PC-3 (cell line): ENCODE measurements around the gene TMEM39A. TPM values are rescaled to one million over a fixed set of nuclear protein-coding genes. Genes with fewer than 3 reads are reported as not detected.

Source experiments
- ATAC-seq: fragments of 200-7000 bp; cut with Tn5 transposase; 2 replicates; pipeline ENCODE4 v1.9.1; 2020; ENCODE audit warnings: mild to moderate bottlenecking, moderate library complexity
- BruUV-seq: library from RNA; stranded (reverse); fragments of 400-500 nt; replicated peaks from 2 replicates; lab custom pipeline; 2021; lab: Mats Ljungman, UMichigan
- CTCF ChIA-PET: fragments of 300-600 bp; sonication (Branson Sonifier 250); formaldehyde crosslinking; loops from one replicate; lab custom pipeline; 2022; ENCODE audit warnings: antibody characterized with exemption; lab: Charles Lee
- POLR2A ChIA-PET: fragments of 300-600 bp; sonication (Branson Sonifier 250); formaldehyde crosslinking; loops from one replicate; lab custom pipeline; 2022; ENCODE audit warnings: antibody characterized with exemption; ENCODE audit not compliant: unreplicated experiment; lab: Charles Lee
- DNase-seq: peaks from one replicate; pipeline ENCODE4 v3.0.0-alpha.2; 2015
- H2AFZ ChIP-seq: fragments of 300-600 bp; sonication (generic); 2 replicates; pipeline ENCODE4 v1.6.0; 2016; ENCODE audit warnings: antibody characterized with exemption, low read length
- H3F3A ChIP-seq: fragments of 300-600 bp; sonication (generic); one replicate; pipeline ENCODE4 v1.6.0; 2017; ENCODE audit warnings: antibody characterized with exemption, low read length, control low read depth, mild to moderate bottlenecking; ENCODE audit not compliant: unreplicated experiment
- H3K27ac ChIP-seq: fragments of 300-600 bp; sonication (generic); 2 replicates; pipeline ENCODE4 v1.5.1; 2016; ENCODE audit warnings: mild to moderate bottlenecking, low read length
- H3K27me3 ChIP-seq: fragments of 300-600 bp; sonication (generic); 2 replicates; pipeline ENCODE4 v1.6.1; 2016; ENCODE audit warnings: low read length, mixed read lengths
- H3K36me3 ChIP-seq: fragments of 300-600 bp; sonication (generic); 2 replicates; pipeline ENCODE4 v1.6.1; 2016; ENCODE audit warnings: low read depth, mixed run types, low read length, mixed read lengths
- H3K4me1 ChIP-seq: fragments of 300-600 bp; sonication (generic); 2 replicates; pipeline ENCODE4 v1.5.1; 2016; ENCODE audit warnings: low read length; ENCODE audit not compliant: insufficient read depth
- H3K4me2 ChIP-seq: fragments of 300-600 bp; sonication (generic); 2 replicates; pipeline ENCODE4 v1.6.0; 2016; ENCODE audit warnings: low read length
- H3K4me3 ChIP-seq: fragments of 300-600 bp; sonication (generic); 2 replicates; pipeline ENCODE4 v1.5.1; 2016; ENCODE audit warnings: mild to moderate bottlenecking, low read length, mixed read lengths
- H3K79me2 ChIP-seq: fragments of 300-600 bp; sonication (generic); 2 replicates; pipeline ENCODE4 v1.6.1; 2017; ENCODE audit warnings: low read length, mixed read lengths
- H3K9ac ChIP-seq: fragments of 300-600 bp; sonication (generic); 2 replicates; pipeline ENCODE4 v1.6.0; 2016; ENCODE audit warnings: mild to moderate bottlenecking, low read length
- H3K9me2 ChIP-seq: fragments of 300-600 bp; sonication (generic); replicated peaks from 2 replicates; pipeline ENCODE4 v1.6.1; 2016; ENCODE audit warnings: mixed run types, low read length, mixed read lengths
- H3K9me3 ChIP-seq: fragments of 300-600 bp; sonication (generic); 2 replicates; pipeline ENCODE4 v1.6.1; 2016; ENCODE audit warnings: low read length, mixed read lengths
- H4K20me1 ChIP-seq: fragments of 300-600 bp; sonication (generic); 2 replicates; pipeline ENCODE4 v1.6.1; 2016; ENCODE audit warnings: low read length, mixed read lengths
- EZH2 ChIP-seq: fragments of 300-600 bp; sonication (generic); IDR thresholded peaks from one replicate; pipeline ENCODE4 v1.6.1; 2017; ENCODE audit warnings: antibody characterized with exemption, mild to moderate bottlenecking, low read length; ENCODE audit not compliant: unreplicated experiment
- EZH2phosphoT487 ChIP-seq: fragments of 300-600 bp; sonication (generic); IDR thresholded peaks from 2 replicates; pipeline ENCODE4 v1.6.1; 2018; ENCODE audit warnings: mild to moderate bottlenecking, antibody characterized with exemption, low read length, borderline replicate concordance
- intact Hi-C: fragments of 100-400 bp; cut with micrococcal nuclease; formaldehyde crosslinking; loops from 2 replicates; pipeline ENCODE4 v1.9.0; 2023
- total RNA-seq: library from RNA; depleted of rRNA; stranded (reverse); fragments of >200 nt; gene quantifications from 2 replicates; pipeline ENCODE4 v1.2.3, GENCODE V29; 2014
- TF ChIP-seq, protein P1 (sequence below): fragments of 300-600 bp; sonication (generic); conservative IDR thresholded peaks from 2 replicates; pipeline ENCODE4 v1.5.1; 2017; ENCODE audit warnings: antibody characterized with exemption, low read depth, mild to moderate bottlenecking, low read length

Gene TMEM39A
- total RNA-seq, 1 experiment from 2014 or later: 56.5 TPM

DNA sequence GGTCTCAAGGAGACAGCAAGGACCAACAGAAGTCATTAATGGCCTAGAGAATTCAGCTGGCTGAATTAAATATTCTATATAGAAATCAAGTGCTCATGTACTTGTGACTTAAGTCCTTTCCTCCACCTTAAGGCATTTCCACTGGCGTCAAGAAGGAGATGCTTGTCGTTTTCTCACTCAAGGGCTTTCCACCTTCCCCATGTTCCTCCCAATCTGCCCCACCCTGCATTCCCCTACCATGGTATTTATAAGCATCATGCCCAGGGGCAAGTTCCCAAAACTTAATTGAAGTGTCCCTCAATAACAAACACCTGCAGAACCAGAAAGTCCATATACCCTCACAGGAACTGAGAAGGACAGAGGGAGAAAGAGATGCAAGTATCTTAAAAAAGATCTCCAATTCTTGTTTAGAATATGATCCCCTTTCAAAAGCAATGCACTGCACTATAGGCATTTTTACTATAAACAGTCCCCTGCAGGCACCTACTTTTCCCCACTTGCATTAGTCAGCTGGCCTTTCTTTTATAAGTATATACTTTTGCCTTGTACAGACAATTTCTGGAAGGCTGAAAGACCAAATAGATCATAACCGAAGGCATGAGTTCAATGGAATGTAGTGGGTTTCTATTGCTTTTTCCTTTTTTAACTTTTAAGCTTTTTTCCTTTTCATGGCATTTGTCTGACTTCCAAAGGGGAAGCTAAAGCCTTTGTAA lies 29.6 kb downstream of the TMEM39A start:
- Histone ChIP-seq H3F3A (peaks cover 1% of the 10 kb centered on the region), H3K27ac (no peak overlapping the region), H3K27me3 (no peaks in the 10 kb centered on the region), H3K9me3 (0 out of 2 replicates have a peak, but pooled peaks cover 1% of the 10 kb centered on the region), H3K9me2 (no peaks in the 10 kb centered on the region), H3K4me1 (no peaks in the 10 kb centered on the region), H3K4me3 (no peak overlapping the region), H3K36me3 (peaks cover 82% of the 10 kb centered on the region), H2AFZ (no peak overlapping the region), H3K4me2 (no peak overlapping the region), H3K79me2 (no peaks in the 10 kb centered on the region), H3K9ac (no peak overlapping the region), H4K20me1 (no peaks in the 10 kb centered on the region)
- ATAC-seq (no peak), DNase-seq (no peak)
- intact Hi-C loops: no loop called here
- no TSS peak for BruUV-seq
- ChIA-PET CTCF (interaction anchor here (0.5 kb wide), 1 partner anchor 551 kb away, joined by 3 read pairs; no protein-coding TSS in a partner anchor), POLR2A (no interaction called here)
- no peak for TF ChIP-seq EZH2phosphoT487
- TF ChIP-seq, protein P1, sequence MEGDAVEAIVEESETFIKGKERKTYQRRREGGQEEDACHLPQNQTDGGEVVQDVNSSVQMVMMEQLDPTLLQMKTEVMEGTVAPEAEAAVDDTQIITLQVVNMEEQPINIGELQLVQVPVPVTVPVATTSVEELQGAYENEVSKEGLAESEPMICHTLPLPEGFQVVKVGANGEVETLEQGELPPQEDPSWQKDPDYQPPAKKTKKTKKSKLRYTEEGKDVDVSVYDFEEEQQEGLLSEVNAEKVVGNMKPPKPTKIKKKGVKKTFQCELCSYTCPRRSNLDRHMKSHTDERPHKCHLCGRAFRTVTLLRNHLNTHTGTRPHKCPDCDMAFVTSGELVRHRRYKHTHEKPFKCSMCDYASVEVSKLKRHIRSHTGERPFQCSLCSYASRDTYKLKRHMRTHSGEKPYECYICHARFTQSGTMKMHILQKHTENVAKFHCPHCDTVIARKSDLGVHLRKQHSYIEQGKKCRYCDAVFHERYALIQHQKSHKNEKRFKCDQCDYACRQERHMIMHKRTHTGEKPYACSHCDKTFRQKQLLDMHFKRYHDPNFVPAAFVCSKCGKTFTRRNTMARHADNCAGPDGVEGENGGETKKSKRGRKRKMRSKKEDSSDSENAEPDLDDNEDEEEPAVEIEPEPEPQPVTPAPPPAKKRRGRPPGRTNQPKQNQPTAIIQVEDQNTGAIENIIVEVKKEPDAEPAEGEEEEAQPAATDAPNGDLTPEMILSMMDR: no peak
- no peak for TF ChIP-seq EZH2

DNA sequence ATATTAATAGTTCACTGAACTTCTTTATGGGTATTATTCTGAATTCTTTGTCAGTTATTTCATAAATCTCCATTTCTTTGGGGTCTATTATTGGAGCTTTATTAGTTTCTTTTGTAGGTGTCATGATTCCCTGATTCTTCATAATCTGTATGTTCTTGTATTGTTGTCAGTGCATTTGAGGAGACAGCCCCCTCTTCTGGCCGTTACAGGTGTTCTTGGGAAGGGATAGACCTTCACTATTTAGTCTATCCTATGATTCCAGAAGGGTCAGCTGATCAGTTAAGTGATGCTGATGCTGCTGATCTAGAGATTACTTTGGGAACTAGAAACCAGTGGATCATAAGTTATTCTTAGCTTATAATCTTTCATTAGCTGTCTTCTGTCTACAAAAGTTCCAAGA lies 34.9 kb downstream of the TMEM39A start:
- no peaks in the 10 kb centered on the region for H4K20me1 ChIP-seq
- DNase-seq (no peak), ATAC-seq (no peak)
- no peaks in the 10 kb centered on the region for H3K4me1 ChIP-seq
- no peaks in the 10 kb centered on the region for H3K27me3 ChIP-seq
- CTCF ChIA-PET: interaction anchor here (0.6 kb wide), 1 partner anchor 64 kb away, joined by 3 read pairs; no protein-coding TSS in a partner anchor
- no peaks in the 10 kb centered on the region for H3F3A ChIP-seq
- POLR2A ChIA-PET: no interaction called here
- no TSS peak for BruUV-seq
- intact Hi-C loops: loop anchor here (10.0 kb wide), 1 partner anchor 154 kb away; no protein-coding TSS in a partner anchor
- TF ChIP-seq, protein P1: peak; percentile 51
- no peak for TF ChIP-seq EZH2phosphoT487
- no peak overlapping the region for H3K4me2 ChIP-seq
- H3K36me3 ChIP-seq: peaks cover 58% of the 10 kb centered on the region
- no peak overlapping the region for H3K9ac ChIP-seq
- H3K9me2 ChIP-seq: no peaks in the 10 kb centered on the region
- H3K79me2 ChIP-seq: no peaks in the 10 kb centered on the region
- H3K4me3 ChIP-seq: no peak overlapping the region
- no peak overlapping the region for H2AFZ ChIP-seq
- peaks cover 17% of the 10 kb centered on the region for H3K9me3 ChIP-seq
- H3K27ac ChIP-seq: no peak overlapping the region

DNA sequence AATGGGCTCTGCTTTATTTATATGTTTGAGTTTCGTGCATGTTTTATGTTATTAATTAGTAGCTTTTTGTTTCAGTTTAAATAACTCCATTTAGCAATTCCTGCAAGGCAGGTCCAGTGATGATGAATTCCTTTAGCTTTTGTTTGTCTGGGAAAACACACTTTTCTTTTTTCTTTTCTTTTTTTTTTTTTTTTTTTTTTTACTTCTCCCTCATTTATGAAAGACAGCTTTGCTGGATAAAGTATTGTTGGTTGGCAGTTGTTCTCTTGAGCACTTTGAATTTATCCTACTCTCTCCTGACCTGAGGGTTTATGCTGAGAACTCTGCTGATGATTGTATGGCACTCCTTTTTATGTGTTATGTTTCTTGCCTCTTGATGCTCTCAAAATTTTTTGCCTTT lies 35.7 kb downstream of the TMEM39A start:
- ChIA-PET CTCF (no interaction called here), POLR2A (interaction anchor here (0.7 kb wide), 1 partner anchor 46 kb away, joined by 6 read pairs; no protein-coding TSS in a partner anchor)
- Histone ChIP-seq H3K4me1 (no peaks in the 10 kb centered on the region), H3K79me2 (no peaks in the 10 kb centered on the region), H3K27me3 (no peaks in the 10 kb centered on the region), H2AFZ (no peak overlapping the region), H3F3A (no peaks in the 10 kb centered on the region), H4K20me1 (no peaks in the 10 kb centered on the region), H3K36me3 (peaks cover 50% of the 10 kb centered on the region), H3K4me2 (no peak overlapping the region), H3K9me3 (peaks cover 17% of the 10 kb centered on the region), H3K9me2 (no peaks in the 10 kb centered on the region), H3K9ac (no peak overlapping the region), H3K27ac (no peak overlapping the region), H3K4me3 (no peak overlapping the region)
- no TSS peak for BruUV-seq
- ATAC-seq (no peak), DNase-seq (no peak)
- TF ChIP-seq EZH2 (no peak), EZH2phosphoT487 (no peak)
- TF ChIP-seq, protein P1: no peak
- intact Hi-C loops: loop anchor here (10.0 kb wide), 1 partner anchor 153 kb away; no protein-coding TSS in a partner anchor
